CD4-positive, alpha-beta memory T cell (primary cell): ENCODE results near the gene MTURN. TPM values are rescaled to one million over a fixed set of nuclear protein-coding genes. Genes with fewer than 3 reads are reported as not detected.
A peak's percentile ranks its signal among the peaks of the same experiment; 100 is the strongest.

ENCODE experiments used
- CTCF ChIA-PET: fragments of 350-600 bp; sonication (Branson Sonifier 250); formaldehyde crosslinking; loops from one replicate; lab custom pipeline; 2021; ENCODE audit warnings: inconsistent platforms; ENCODE audit not compliant: partially characterized antibody; lab: Charles Lee
- POLR2A ChIA-PET: fragments of 350-600 bp; sonication (Branson Sonifier 250); formaldehyde crosslinking; loops from one replicate; lab custom pipeline; 2021; ENCODE audit not compliant: partially characterized antibody; lab: Charles Lee
- DNase-seq, 5 donors: peaks; one replicate each; pipeline versions ENCODE4 v3.0.0 to v3.0.0-alpha.2; 2020 to 2022; ENCODE audit warnings: mixed read lengths in 1 of 5
- H3K27ac ChIP-seq: one replicate; pipeline ENCODE4 v1.7.0; 2013; ENCODE audit warnings: low read depth, low read length
- H3K27me3 ChIP-seq: 2 replicates; pipeline ENCODE4 v1.7.0; 2013; ENCODE audit warnings: mild to moderate bottlenecking, low read length, moderate library complexity; ENCODE audit not compliant: insufficient read depth
- H3K36me3 ChIP-seq: 2 replicates; pipeline ENCODE4 v1.7.0; 2013; ENCODE audit warnings: mild to moderate bottlenecking, low read length, moderate library complexity; ENCODE audit not compliant: insufficient read depth
- H3K4me1 ChIP-seq: 2 replicates; pipeline ENCODE4 v1.7.0; 2013; ENCODE audit warnings: mild to moderate bottlenecking, low read length, moderate library complexity; ENCODE audit not compliant: insufficient read depth
- H3K4me3 ChIP-seq, 2 donors: one replicate each; pipeline ENCODE4 v1.7.0; 2013; ENCODE audit warnings: low read length in 2 of 2, mild to moderate bottlenecking in 1 of 2
- H3K9me3 ChIP-seq, 2 donors: one replicate each; pipeline ENCODE4 v1.7.0; 2013; ENCODE audit warnings: low read length in 2 of 2, control low read depth in 1 of 2; ENCODE audit not compliant: control insufficient read depth in 1 of 2
- H3K27ac Mint-ChIP-seq, 7 donors: one replicate each; pipeline ENCODE4 v1.8.0; 2020 to 2021; ENCODE audit warnings: mixed read lengths in 7 of 7, mild to moderate bottlenecking in 6 of 7, inconsistent platforms in 3 of 7, moderate library complexity in 3 of 7
- H3K27me3 Mint-ChIP-seq, 2 donors: one replicate each; pipeline ENCODE4 v1.8.0; 2020 to 2021; ENCODE audit warnings: mixed read lengths in 2 of 2
- H3K36me3 Mint-ChIP-seq, 2 donors: one replicate each; pipeline ENCODE4 v1.8.0; 2020 to 2021; ENCODE audit warnings: mixed read lengths in 2 of 2, inconsistent platforms in 1 of 2, mild to moderate bottlenecking in 1 of 2
- H3K4me1 Mint-ChIP-seq, 4 donors: one replicate each; pipeline ENCODE4 v1.8.0; 2020 to 2021; ENCODE audit warnings: mixed read lengths in 4 of 4, mild to moderate bottlenecking in 1 of 4
- H3K4me3 Mint-ChIP-seq, 8 donors: one replicate each; pipeline ENCODE4 v1.8.0; 2020 to 2021; ENCODE audit warnings: mixed read lengths in 8 of 8, mild to moderate bottlenecking in 7 of 8, moderate library complexity in 6 of 8, inconsistent platforms in 3 of 8
- H3K9me3 Mint-ChIP-seq, 8 donors: one replicate each; pipeline ENCODE4 v1.8.0; 2020 to 2021; ENCODE audit warnings: mixed read lengths in 8 of 8, mild to moderate bottlenecking in 5 of 8, inconsistent platforms in 3 of 8, moderate library complexity in 1 of 8
- intact Hi-C: fragments of 100-400 bp; cut with micrococcal nuclease; formaldehyde crosslinking; loops from one replicate; pipeline ENCODE4 v1.15.1; 2023
- polyA plus RNA-seq, 2 donors: library from polyadenylated mRNA; unstranded; fragments of 300-500 nt; fragmentation: Illumina TruSeq; gene quantifications; one replicate each; pipeline ENCODE4 v1.2.3, GENCODE V29; 2021
- total RNA-seq, 2 experiments: library from RNA; stranded (reverse); gene quantifications; one replicate each; pipeline ENCODE4 v1.2.3, GENCODE V29; 2021

MTURN gene
- total and polyA plus RNA-seq, 4 experiments from 2014 or later = 3.2 to 19.2 (median 11.1) TPM

DNA sequence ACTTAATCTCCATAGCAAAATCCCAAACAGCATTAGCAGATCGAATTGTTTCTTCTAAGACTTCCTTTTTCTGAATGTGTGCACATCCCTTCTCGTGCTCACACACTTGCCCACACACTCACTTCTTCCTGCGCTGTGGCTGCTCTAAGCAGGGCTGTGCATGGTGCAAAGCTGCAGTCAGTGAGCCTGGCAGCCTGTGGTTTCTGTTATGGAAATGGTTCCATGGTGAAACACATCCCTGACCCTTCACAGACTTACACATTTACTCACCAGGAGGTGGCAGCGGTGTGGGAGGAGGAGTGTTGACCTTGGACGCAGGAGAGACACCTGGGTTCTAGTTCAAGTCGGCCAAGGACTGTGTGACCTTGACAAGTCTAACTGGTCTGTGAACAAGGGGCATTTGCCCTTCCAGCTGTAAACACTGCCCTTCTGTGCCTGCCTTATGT is 24.9 kb downstream of the MTURN start:
- Mint-ChIP-seq H3K4me3 (no peak overlapping the region), H3K27ac (peak overlapping the region in 1 of 7 donors; percentile 1), H3K36me3 (no peaks in the 10 kb centered on the region), H3K9me3 (no peaks in the 10 kb centered on the region), H3K27me3 (no peaks in the 10 kb centered on the region), H3K4me1 (peaks cover 20 to 45% (median 33%) of the 10 kb centered on the region in 4 donors)
- no peak overlapping the region for H3K27ac ChIP-seq
- peaks cover 36% of the 10 kb centered on the region for H3K4me1 ChIP-seq
- intact Hi-C loops = loop anchor here (10.0 kb wide), 2 partner anchors 125 to 405 kb away; partner anchors contain the start of gene ZNRF2
- DNase-seq = no peak
- CTCF ChIA-PET = interaction anchor here (1.1 kb wide), 1 partner anchor 193 kb away, joined by 3 read pairs; no protein-coding TSS in a partner anchor
- no peak overlapping the region for H3K4me3 ChIP-seq
- no peaks in the 10 kb centered on the region for H3K36me3 ChIP-seq
- H3K9me3 ChIP-seq = no peaks in the 10 kb centered on the region
- H3K27me3 ChIP-seq = no peaks in the 10 kb centered on the region
- POLR2A ChIA-PET = no interaction called here

DNA sequence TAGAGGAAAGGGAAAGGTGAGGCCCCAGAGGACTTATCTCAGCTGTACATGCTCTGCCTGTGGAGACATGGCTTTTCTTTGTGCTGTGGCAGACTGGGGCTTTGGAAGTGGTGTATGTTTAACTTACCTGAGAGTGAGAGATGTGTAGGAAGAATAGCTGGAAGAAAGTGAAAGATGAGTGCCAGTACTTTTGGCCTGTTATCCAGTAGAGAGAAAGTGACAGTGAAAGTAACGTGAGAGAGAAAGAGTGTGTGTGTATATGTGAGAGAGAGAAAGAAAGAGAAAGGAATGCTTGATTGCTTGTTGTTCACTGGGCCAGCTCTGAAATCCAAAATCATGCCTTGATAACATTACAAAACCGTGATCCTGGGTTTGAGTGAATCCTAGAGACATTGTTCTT is 25.5 kb downstream of the MTURN start:
- Mint-ChIP-seq H3K4me3 (no peak overlapping the region), H3K4me1 (peaks cover 20 to 45% (median 33%) of the 10 kb centered on the region in 4 donors), H3K27me3 (no peaks in the 10 kb centered on the region), H3K36me3 (no peaks in the 10 kb centered on the region), H3K9me3 (no peaks in the 10 kb centered on the region), H3K27ac (peak overlapping the region in 3 of 7 donors; percentile 1 to 19 (median 9))
- ChIA-PET CTCF (no interaction called here), POLR2A (no interaction called here)
- H3K9me3 ChIP-seq = no peaks in the 10 kb centered on the region
- H3K4me3 ChIP-seq = no peak overlapping the region
- H3K4me1 ChIP-seq = peaks cover 36% of the 10 kb centered on the region
- intact Hi-C loops = loop anchor here (10.0 kb wide), 2 partner anchors 124 to 404 kb away; partner anchors contain the start of gene ZNRF2
- H3K36me3 ChIP-seq = no peaks in the 10 kb centered on the region
- H3K27ac ChIP-seq = no peak overlapping the region
- H3K27me3 ChIP-seq = no peaks in the 10 kb centered on the region
- DNase-seq = no peak

DNA sequence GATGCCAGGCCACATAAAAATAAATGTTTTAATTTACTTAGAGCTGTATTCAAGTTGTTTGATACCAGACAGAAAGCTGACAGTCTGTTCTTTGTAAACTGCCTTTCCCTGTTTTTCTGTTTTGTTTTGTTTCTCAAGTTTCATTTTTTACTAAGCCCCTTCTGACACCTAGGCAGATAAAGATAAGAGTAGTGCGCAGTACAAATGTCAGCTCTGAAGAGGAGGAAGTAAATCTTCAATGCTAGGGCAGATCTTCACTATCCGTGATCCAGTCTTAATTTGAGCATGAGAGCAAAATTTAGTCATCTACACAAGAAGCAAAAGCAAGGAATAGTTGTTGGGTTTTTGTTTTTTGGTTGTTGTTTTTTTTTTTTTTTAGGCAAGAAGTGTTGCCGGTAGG is 27.3 kb downstream of the MTURN start:
- intact Hi-C loops = loop anchor here (10.0 kb wide), 2 partner anchors 123 to 403 kb away; partner anchors contain the start of gene ZNRF2
- ChIA-PET CTCF (interaction anchor here (1.1 kb wide), 1 partner anchor 20 kb away, joined by 3 read pairs; no protein-coding TSS in a partner anchor), POLR2A (no interaction called here)
- H3K4me3 ChIP-seq = no peak overlapping the region
- H3K9me3 ChIP-seq = no peaks in the 10 kb centered on the region
- H3K27me3 ChIP-seq = no peaks in the 10 kb centered on the region
- DNase-seq = no peak
- H3K27ac Mint-ChIP-seq = peak overlapping the region in 3 of 7 donors; percentile 2 to 71 (median 61)
- no peaks in the 10 kb centered on the region for H3K9me3 Mint-ChIP-seq
- H3K27ac ChIP-seq = no peak overlapping the region
- H3K27me3 Mint-ChIP-seq = no peaks in the 10 kb centered on the region
- no peaks in the 10 kb centered on the region for H3K36me3 ChIP-seq
- peaks cover 28% of the 10 kb centered on the region for H3K4me1 ChIP-seq
- peaks cover 17 to 40% (median 29%) of the 10 kb centered on the region in 4 donors for H3K4me1 Mint-ChIP-seq
- peak overlapping the region in 1 of 8 donors; percentile 43 for H3K4me3 Mint-ChIP-seq
- H3K36me3 Mint-ChIP-seq = no peaks in the 10 kb centered on the region

DNA sequence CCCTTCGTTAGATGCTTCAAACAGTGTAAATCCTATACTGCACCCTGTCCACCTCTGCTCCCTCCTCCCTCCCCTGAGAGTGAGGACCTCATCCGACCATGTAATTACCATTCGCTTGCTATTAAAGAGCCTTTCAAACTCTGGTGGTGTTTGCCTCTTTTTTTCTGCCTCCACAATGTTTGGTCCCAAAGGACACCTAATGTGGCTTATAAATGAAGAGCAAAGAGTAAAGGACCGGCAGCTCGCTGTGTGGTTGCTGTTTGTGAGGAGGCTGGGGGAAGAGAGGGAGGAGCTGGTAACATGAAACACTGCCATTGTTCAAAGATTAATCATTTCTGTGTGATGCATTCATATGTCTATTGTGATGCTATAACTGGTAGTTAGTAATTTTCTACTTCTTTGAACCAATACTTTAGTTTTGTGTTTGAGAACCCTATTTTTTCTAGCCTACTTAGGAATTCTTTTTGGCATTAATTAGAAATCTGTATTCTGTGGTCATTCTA is 27.9 kb downstream of the MTURN start:
- Histone ChIP-seq H3K27ac (no peak overlapping the region), H3K4me3 (no peak overlapping the region), H3K4me1 (peaks cover 23% of the 10 kb centered on the region), H3K27me3 (no peaks in the 10 kb centered on the region), H3K9me3 (no peaks in the 10 kb centered on the region), H3K36me3 (no peaks in the 10 kb centered on the region)
- Mint-ChIP-seq H3K4me3 (peak overlapping the region in 6 of 8 donors; percentile 2 to 49 (median 19)), H3K27me3 (no peaks in the 10 kb centered on the region), H3K27ac (peak overlapping the region in 6 of 7 donors; percentile 32 to 81 (median 62)), H3K4me1 (peaks cover 14 to 35% (median 26%) of the 10 kb centered on the region in 4 donors), H3K36me3 (peaks cover 0 to 2% of the 10 kb centered on the region in 2 donors), H3K9me3 (no peaks in the 10 kb centered on the region)
- DNase-seq = no peak
- intact Hi-C loops = loop anchor here (10.0 kb wide), 2 partner anchors 122 to 402 kb away; partner anchors contain the start of gene ZNRF2
- ChIA-PET CTCF (interaction anchor here (1.1 kb wide), 1 partner anchor 21 kb away, joined by 3 read pairs; no protein-coding TSS in a partner anchor), POLR2A (no interaction called here)

DNA sequence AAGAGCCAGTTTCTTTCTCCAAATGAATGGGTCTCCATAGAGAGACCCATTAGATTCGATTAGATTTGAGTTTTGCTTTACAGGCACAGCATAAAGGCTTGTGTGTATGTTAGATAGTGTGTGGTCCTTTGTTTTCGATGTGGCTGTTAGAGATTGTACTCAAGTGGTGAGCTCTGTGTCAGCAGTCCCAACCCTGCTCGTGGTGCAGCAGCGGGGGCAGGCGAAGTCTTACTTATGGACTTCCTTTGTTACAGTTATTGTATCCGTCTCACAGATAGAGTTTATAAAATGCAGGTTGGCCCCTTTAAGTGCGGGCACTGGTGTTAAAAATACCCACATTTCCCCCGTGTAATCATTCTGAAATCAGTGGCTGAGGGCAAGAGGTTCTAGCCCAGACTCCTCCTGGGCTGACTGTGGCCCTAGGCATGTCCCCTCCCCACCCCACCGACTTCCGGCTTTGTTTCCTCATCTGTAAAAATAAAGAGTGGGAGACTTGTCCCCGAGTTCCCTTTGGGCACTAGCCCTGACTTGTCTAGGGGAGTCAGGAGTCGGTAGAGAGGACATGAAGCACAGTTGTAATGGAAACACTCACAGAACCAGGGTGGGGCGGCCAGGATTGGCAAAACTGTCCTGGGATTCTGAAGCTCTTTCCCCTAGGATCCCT is 28.6 kb downstream of the MTURN start:
- peaks cover 14 to 34% (median 26%) of the 10 kb centered on the region in 4 donors for H3K4me1 Mint-ChIP-seq
- intact Hi-C loops = loop anchor here (10.0 kb wide), 2 partner anchors 121 to 401 kb away; partner anchors contain the start of gene ZNRF2
- peak overlapping the region in 7 of 8 donors; percentile 7 to 49 (median 29) for H3K4me3 Mint-ChIP-seq
- Histone ChIP-seq H3K9me3 (no peaks in the 10 kb centered on the region), H3K4me1 (peaks cover 23% of the 10 kb centered on the region), H3K4me3 (no peak overlapping the region), H3K27ac (no peak overlapping the region), H3K27me3 (no peaks in the 10 kb centered on the region), H3K36me3 (no peaks in the 10 kb centered on the region)
- CTCF ChIA-PET = interaction anchor here (1.0 to 1.1 kb wide), 2 partner anchors 9 to 21 kb away, joined by 3 read pairs; no protein-coding TSS in a partner anchor
- H3K27ac Mint-ChIP-seq = peak overlapping the region in 4 of 7 donors; percentile 21 to 62 (median 48)
- peaks cover 0 to 4% of the 10 kb centered on the region in 2 donors for H3K36me3 Mint-ChIP-seq
- H3K9me3 Mint-ChIP-seq = no peaks in the 10 kb centered on the region
- POLR2A ChIA-PET = no interaction called here
- no peak for DNase-seq
- H3K27me3 Mint-ChIP-seq = no peaks in the 10 kb centered on the region

DNA sequence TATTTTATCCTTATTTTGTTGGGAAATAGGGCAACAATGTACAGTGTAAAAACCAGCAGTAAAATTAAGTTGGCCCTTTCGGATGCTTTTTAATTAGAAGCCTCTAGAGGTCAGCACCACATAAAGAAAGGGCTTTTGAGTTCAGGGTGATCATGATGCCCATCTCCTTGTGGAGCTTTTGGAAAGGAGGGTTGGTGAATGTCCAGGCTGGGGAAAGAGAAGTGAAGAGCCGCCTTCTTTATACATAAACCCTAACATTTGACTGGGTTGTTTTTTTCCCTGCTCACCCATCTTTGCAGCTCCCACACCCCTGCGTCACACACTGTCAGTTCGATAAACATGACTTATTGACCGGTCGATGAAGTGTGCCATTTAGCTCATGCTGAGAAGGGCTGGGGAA is 29.8 kb downstream of the MTURN start:
- CTCF ChIA-PET = interaction anchor here (0.8 to 1.2 kb wide), 6 partner anchors 10 to 400 kb away, joined by 4 to 6 read pairs (median 4); no protein-coding TSS in a partner anchor
- intact Hi-C loops = loop anchor here (1.0 to 10.0 kb wide), 4 partner anchors 120 to 400 kb away; partner anchors contain the start of gene ZNRF2
- H3K27ac Mint-ChIP-seq = no peak overlapping the region
- POLR2A ChIA-PET = no interaction called here
- H3K4me3 ChIP-seq = no peak overlapping the region
- H3K4me3 Mint-ChIP-seq = no peak overlapping the region
- no peaks in the 10 kb centered on the region for H3K36me3 ChIP-seq
- no peaks in the 10 kb centered on the region for H3K27me3 Mint-ChIP-seq
- H3K4me1 Mint-ChIP-seq = peaks cover 12 to 30% (median 20%) of the 10 kb centered on the region in 4 donors
- peak in 1 of 5 donors; percentile 20 for DNase-seq
- no peaks in the 10 kb centered on the region for H3K9me3 ChIP-seq
- no peaks in the 10 kb centered on the region for H3K9me3 Mint-ChIP-seq
- H3K27ac ChIP-seq = no peak overlapping the region
- peaks cover 0 to 4% of the 10 kb centered on the region in 2 donors for H3K36me3 Mint-ChIP-seq
- peaks cover 15% of the 10 kb centered on the region for H3K4me1 ChIP-seq
- H3K27me3 ChIP-seq = no peaks in the 10 kb centered on the region

DNA sequence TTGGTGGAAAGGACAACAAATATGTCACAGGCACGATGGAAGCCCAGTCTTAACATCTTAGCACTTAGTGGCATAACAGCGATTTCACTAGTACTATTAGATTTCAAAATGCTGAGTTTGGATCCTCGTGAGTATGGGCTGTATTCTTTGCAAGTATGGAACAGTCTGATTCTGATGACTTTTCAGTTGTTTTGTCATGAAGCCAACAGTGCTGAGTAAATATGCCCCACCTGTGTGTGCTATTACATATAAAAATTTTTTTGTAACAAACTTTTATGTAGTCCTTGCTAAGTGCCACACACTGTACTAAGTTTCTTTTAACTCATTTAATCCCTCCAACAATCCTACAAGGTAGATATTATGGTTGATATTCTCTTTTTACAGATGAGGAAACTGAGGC is 30.8 kb downstream of the MTURN start:
- H3K4me1 Mint-ChIP-seq = peaks cover 10 to 26% (median 17%) of the 10 kb centered on the region in 4 donors
- no peak overlapping the region for H3K27ac Mint-ChIP-seq
- peaks cover 15% of the 10 kb centered on the region for H3K4me1 ChIP-seq
- intact Hi-C loops = loop anchor here (2.0 to 10.0 kb wide), 3 partner anchors 119 to 399 kb away; partner anchors contain the start of gene ZNRF2
- POLR2A ChIA-PET = no interaction called here
- no peak overlapping the region for H3K27ac ChIP-seq
- CTCF ChIA-PET = no interaction called here
- H3K4me3 ChIP-seq = no peak overlapping the region
- no peaks in the 10 kb centered on the region for H3K27me3 ChIP-seq
- no peaks in the 10 kb centered on the region for H3K9me3 ChIP-seq
- no peaks in the 10 kb centered on the region for H3K9me3 Mint-ChIP-seq
- H3K27me3 Mint-ChIP-seq = no peaks in the 10 kb centered on the region
- H3K36me3 ChIP-seq = no peaks in the 10 kb centered on the region
- no peak overlapping the region for H3K4me3 Mint-ChIP-seq
- no peak for DNase-seq
- H3K36me3 Mint-ChIP-seq = peaks cover 0 to 4% of the 10 kb centered on the region in 2 donors
